Central memory CD4-positive, alpha-beta T cell (primary cell): ENCODE measurements around the gene KITLG.
"Not testable (repeated sequence)": the region's sequence is repeated elsewhere in the genome, so short reads cannot be mapped to it uniquely, and the experiment has no call there.

Experiments used
- DNase-seq: peaks from one replicate; pipeline ENCODE4 v3.0.0; 2022

KITLG gene

GRCh38 chr12:88490425-88490824, 89.8 kb downstream of the KITLG start:
- no peak for DNase-seq

DNA sequence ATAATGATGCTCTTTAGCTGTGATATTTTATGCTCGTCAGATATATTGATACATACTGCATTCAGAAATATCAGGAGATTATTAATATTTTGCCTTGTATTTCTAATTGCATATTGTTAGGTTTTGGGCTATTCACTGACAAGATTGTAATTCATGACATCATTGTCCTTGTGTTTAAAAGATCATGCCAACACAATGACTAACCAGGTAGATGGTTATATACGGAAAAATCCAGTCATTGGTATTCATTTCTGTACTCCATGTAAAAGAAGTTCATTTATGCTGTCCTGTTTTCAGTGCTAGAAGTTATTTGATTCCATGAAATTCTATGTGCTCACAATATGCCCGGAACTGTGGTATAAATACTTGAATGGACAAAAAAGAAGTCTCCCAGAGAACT, 107.5 kb downstream of the KITLG start:
- DNase-seq, result no peak

DNA sequence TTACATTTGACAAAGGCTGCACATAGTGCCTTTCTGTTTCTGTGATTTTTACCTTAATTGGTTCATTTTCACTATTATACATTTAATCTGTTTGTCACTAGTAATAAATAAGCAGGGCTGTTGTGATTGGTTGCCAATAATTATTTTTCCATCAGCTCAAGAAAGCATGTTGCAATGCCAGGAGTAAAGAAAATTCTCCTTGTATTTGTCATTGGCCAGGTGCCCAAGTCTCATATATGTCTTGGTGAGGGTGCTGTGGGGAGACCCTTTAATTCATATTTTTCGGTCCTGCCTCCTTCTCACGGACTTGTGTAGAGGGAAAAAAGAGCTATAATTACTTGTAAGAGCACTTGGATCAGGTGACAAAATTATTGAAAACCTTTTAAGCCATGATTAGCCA, 108.0 kb downstream of the KITLG start:
- DNase-seq, result no peak

DNA sequence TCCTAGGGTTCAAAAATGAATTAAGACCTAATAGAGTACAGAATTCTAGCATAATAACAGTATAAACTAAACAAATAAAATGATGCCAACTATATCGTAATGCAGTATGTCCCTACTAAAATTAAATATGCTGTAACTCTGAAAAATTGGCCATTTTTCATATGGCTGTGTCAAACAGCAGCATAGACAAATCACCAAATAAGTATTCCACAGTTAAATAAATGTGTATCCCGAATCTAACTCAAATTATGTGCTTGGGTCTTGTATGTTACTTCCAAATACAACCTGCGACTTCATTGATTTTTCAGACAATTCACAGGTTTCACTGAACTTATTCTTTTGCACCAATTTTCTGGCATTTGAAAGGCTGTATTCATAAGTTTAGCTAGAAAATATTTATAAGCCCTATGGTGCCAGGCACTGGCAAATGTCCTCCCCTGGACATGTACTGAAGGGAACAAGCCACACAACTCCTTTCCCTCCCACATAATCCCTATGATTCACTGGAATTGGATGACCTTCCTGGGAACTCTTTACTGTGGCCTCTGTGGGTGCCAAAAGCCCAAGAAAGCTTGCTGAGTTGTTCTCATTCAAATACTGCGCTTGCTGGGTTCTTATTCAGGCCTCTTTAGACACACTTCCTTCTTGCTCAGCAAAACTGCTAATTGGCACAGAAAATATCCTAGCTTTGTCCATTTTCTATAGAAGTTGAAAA, 108.8 kb downstream of the KITLG start:
- no peak for DNase-seq

- no peak for DNase-seq
These were observed 111.1 kb downstream of the KITLG start for GRCh38 chr12:88469154-88469553.

GRCh38 chr12:88468581-88468980, 111.7 kb downstream of the KITLG start:
- no peak for DNase-seq

DNA sequence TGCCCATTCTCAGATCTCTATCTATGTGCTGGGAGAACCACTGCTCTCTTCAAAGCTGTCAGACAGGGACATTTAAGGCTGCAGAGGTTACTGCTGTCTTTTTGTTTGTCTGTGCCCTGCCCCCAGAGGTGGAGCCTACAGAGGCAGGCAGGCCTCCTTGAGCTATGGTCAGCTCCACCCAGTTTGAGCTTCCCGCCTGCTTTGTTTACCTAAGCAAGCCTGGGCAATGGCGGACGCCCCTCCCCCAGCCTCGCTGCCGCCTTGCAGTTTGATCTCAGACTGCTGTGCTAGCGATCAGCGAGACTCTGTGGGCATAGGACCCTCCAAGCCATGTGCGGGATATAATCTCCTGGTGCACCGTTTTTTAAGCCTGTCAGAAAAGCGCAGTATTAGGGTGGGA, 113.6 kb downstream of the KITLG start:
- DNase-seq, result not testable (repeated sequence)

GRCh38 chr12:88458327-88458726, 121.9 kb downstream of the KITLG start:
- no peak for DNase-seq

DNA sequence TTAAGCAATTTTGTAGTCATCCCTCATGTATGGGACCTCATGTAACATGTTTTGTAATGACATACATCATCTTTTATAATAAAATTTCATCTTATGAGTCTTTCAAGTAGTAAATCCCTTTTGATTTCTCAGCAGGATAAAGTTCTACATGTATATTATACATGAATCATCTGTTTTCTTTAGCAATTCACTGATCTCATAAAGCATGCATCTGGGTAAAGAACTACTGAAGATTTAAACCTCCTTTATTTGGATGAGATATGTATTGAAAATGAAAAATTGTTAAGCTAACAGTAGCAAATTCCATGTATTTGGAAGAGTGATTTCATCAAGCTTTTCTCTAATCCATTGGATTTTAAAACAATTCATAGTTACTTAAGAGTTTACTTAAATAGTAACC, 126.9 kb downstream of the KITLG start:
- DNase-seq, result no peak

DNA sequence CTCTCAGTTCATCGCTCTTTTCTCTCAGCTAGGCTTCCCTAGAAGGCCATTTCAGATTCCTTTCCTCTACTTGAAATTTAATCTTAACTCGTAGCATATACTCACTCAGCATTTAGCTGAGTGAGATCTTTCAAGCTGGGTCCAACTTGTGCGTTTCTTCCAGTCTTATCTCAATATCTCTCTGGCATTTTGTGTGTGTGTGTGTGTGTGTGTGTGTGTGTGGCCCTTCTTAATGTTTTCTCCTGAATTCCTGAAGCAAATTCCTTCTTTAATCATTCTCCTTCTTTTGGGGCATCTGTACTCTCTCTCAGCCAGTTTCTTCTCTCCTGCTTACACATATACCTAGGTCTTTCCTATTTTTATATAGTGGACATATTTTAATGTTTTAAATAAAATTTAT, 129.1 kb downstream of the KITLG start:
- DNase-seq, result no peak

DNA sequence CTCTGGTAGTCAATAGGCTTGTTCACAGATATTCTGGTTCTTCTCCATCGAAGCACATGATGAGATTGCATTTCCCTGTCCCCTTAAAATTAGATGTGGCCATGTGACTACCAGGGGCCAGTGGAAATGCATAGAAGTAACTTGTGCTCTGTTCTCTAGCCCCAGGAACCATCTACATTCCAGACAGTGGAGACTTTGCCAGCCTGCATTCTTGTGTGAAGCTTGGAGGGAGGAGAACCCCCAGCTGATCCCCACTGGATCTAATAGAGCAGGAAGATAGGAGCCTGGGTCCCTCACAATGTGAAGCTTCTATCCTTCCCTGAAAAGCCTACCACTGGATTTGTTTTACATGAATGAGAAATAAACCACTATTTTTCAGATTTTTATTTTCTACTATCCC, 130.1 kb downstream of the KITLG start:
- no peak for DNase-seq

- no peak for DNase-seq
These were observed 131.8 kb downstream of the KITLG start for GRCh38 chr12:88448337-88448915.

- DNase-seq, result no peak
These were observed 134.4 kb downstream of the KITLG start for GRCh38 chr12:88445705-88446394.

DNA sequence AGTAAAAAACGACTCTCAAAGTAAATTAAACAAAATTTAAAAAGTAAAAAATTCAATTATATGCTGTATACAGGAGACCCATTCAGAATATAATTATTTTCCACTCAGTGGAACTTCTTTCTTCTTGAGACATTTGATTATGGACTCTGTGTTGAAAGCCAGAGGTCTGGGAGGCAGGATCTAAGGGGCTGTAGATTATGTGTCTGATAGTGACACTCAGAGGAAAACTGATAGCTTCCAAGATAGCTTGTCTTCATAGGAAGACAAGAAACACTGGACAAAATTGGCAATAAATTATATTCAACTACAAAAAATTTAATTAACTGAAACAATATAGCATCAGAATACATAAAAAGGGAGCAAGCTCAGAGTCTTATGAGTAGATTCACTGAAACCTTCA, 135.8 kb downstream of the KITLG start:
- no peak for DNase-seq
